ENCODE data around the gene CLPTM1L. TPM values are rescaled to one million over a fixed set of nuclear protein-coding genes. Genes with fewer than 3 reads are reported as not detected.
"Not testable (repeated sequence)": the region's sequence is repeated elsewhere in the genome, so short reads cannot be mapped to it uniquely, and the experiment has no call there.

CLPTM1L gene
- polyA plus RNA-seq, 6 donors from 2014 or later = 24.5 to 65.2 (median 41.4) TPM

DNA sequence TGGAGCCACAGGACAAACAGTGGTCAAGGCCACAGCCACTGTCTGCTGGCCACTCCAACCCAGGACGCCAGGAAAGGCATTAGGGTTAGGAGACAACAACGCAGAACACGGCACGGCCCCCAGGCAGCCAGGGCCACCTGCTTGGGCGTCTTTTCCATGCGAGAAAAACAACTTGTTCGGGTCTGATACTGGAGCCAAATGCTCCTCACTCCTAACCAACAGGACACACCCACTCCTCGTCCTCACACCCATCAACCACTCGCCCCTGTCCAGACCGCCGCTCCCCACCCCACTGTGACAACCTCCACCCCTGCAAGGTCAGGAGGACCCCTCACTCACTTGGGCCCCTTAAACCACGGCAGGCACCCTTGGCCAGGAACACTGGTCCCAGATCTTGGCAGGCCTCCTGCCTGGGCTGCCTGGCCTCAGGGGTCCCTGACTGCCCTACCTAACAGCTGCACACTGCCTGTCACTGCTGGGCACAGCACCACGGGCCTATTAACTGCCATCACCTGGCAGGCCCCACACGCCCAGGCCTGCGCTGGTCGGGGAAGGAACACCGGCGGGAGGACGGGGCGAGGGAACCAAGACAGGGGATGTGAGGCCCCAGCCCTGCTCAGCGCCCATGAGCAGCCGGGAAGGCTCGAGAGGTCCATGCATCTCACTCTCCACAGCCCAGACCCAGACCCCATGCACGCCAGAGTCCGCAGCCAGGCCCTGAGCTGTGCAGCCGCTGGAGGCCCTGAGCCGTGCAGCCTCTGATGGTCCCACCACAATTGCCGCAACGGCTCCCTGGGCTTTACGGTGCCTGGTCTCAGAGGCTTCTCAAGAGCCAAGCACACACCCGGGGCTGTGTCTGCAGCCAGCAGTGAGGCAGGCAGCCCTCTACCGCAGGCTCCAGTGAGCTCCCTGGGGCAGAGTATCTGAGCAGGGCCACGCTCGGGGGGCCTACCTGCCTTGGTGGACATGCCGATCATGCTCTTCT, 13.8 kb downstream of the CLPTM1L start:
- Mint-ChIP-seq H3K27ac (no peak overlapping the region), H3K4me1 (peaks cover under 1 to 20% (median 14%) of the 10 kb centered on the region in 3 donors), H3K36me3 (peaks cover 12 to 19% of the 10 kb centered on the region in 2 donors), H3K4me3 (no peak overlapping the region), H3K9me3 (no peaks in the 10 kb centered on the region), H3K27me3 (no peaks in the 10 kb centered on the region)
- DNase-seq = no peak
- no peak for ATAC-seq (ENCODE audit: low read depth in 2 of 2)

DNA sequence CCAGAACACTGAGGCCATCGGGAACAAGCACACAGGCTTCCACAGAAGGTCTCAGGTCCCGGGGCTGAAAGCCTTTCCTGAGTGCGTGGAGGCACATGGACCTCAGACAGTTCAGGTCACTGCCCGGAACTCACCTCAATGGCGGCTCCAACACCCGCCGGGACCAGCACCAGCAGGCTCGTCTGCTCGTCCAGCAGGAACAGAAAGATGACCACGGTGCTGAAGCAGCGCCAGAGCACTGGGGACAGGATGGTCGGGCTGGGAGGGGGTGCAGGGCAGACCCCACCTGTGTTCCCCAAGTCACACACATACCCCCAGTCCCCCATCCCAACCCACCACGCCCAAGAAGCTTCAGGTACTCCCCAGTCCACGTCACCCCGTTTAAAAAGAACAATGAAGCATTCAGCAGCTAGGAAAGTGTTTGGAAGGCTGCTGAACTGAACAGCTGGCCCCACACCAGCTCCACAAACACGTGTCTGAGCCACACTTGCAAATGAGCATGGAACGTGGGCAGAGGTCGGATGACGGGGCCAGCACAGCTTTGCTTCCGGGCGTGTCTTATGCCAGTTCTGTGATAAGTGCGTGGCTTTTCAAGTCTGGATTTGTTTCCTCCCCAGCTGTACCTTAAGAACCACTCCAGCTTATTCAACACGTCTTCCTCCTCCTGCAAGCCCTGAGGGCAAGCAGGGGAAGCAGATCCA, 14.6 kb downstream of the CLPTM1L start:
- H3K9me3 Mint-ChIP-seq = no peaks in the 10 kb centered on the region
- no peak overlapping the region for H3K27ac Mint-ChIP-seq
- H3K4me3 Mint-ChIP-seq = no peak overlapping the region
- ATAC-seq (ENCODE audit: low read depth in 2 of 2) = no peak
- DNase-seq = no peak
- H3K4me1 Mint-ChIP-seq = peaks cover 0 to 17% (median 10%) of the 10 kb centered on the region in 3 donors
- H3K27me3 Mint-ChIP-seq = no peaks in the 10 kb centered on the region
- peaks cover 12 to 19% of the 10 kb centered on the region in 2 donors for H3K36me3 Mint-ChIP-seq

DNA sequence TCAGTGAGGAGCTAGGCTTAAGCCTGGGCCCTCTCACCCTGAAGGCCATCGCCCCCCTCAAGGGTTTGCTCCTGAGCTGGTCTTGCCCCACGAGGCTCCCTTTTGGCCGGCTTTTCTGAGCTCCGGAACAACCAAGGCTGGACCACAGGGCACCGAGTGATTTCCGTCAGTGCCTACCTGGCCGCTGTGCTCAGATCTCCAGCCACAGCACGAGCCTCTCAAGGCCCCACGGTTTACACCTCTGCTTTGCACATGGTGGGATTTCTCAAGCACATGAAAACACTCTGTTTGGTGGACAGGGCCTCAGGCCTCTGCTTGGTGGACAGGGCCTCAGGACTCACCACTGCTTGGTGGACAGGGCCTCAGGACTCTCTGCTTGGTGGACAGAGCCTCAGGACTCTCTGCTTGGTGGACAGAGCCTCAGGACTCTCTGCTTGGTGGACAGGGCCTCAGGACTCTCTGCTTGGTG, 15.8 kb downstream of the CLPTM1L start:
- Mint-ChIP-seq H3K9me3 (no peaks in the 10 kb centered on the region), H3K36me3 (peaks cover 12 to 19% of the 10 kb centered on the region in 2 donors), H3K4me3 (no peak overlapping the region), H3K27ac (no peak overlapping the region), H3K4me1 (peaks cover 0 to 17% (median 10%) of the 10 kb centered on the region in 3 donors), H3K27me3 (no peaks in the 10 kb centered on the region)
- no peak for DNase-seq
- ATAC-seq (ENCODE audit: low read depth in 2 of 2) = no peak

DNA sequence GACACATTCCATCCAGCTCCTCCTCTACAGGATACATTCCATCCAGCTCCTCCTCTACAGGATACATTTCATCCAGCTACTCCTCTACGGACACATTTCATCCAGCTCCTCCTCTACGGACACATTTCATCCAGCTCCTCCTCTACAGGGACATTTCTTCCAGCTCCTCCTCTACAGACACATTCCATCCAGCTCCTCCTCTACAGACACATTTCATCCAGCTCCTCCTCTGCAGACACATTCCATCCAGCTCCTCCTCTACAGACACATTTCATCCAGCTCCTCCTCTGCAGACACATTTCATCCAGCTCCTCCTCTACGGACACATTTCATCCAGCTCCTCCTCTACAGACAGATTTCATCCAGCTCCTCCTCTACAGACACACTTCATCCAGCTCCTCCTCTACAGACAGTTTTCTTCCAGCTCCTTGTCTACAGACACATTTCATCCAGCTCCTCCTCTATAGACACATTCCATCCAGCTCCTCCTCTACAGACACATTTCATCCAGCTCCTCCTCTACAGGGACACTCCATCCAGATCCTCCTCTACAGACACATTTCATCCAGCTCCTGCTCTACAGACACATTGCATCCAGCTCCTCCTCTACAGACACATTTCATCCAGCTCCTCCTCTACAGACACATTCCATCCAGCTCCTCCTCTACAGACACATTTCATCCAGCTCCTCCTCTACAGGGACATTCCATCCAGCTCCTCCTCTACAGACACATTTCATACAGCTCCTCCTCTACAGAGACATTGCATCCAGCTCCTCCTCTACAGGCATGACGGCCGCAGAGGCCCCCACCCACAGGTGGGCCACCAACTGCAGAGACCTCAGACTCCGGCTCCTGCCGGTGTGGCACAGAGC, 16.4 kb downstream of the CLPTM1L start:
- peak overlapping the region in 2 of 6 donors; percentile 75 to 90 for H3K27ac Mint-ChIP-seq
- peaks cover 0 to 16% (median 10%) of the 10 kb centered on the region in 3 donors for H3K4me1 Mint-ChIP-seq
- DNase-seq; H3K9me3 Mint-ChIP-seq; ATAC-seq (ENCODE audit: low read depth in 2 of 2); H3K27me3 Mint-ChIP-seq: not testable (repeated sequence)
- peak overlapping the region in 1 of 8 donors; percentile 4 for H3K4me3 Mint-ChIP-seq
- peaks cover 12 to 19% of the 10 kb centered on the region in 2 donors for H3K36me3 Mint-ChIP-seq

DNA sequence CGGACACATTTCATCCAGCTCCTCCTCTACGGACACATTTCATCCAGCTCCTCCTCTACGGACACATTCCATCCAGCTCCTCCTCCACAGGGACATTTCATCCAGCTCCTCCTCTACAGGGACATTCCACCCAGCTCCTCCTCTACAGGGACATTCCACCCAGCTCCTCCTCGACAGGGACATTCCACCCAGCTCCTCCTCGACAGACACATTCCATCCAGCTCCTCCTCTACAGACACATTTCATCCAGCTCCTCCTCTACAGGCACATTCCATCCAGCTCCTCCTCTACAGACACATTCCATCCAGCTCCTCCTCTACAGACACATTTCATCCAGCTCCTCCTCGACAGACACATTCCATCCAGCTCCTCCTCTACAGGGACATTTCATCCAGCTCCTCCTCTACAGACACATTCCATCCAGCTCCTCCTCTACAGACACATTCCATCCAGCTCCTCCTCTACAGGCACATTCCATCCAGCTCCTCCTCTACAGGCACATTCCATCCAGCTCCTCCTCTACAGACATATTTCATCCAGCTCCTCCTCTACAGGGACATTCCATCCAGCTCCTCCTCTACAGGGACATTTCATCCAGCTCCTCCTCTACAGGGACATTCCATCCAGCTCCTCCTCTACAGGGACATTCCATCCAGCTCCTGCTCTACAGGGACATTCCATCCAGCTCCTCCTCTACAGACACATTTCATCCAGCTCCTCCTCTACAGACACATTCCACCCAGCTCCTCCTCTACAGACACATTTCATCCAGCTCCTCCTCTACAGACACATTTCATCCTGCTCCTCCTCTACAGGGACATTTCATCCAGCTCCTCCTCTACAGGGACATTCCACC, 17.8 kb downstream of the CLPTM1L start:
- Mint-ChIP-seq H3K4me1 (peaks cover 0 to 11% (median 10%) of the 10 kb centered on the region in 3 donors), H3K36me3 (peaks cover 5 to 11% of the 10 kb centered on the region in 2 donors), H3K27ac (peak overlapping the region in 3 of 6 donors; percentile 23 to 64 (median 47))
- H3K27me3 Mint-ChIP-seq; H3K4me3 Mint-ChIP-seq; ATAC-seq (ENCODE audit: low read depth in 2 of 2); H3K9me3 Mint-ChIP-seq; DNase-seq: not testable (repeated sequence)

DNA sequence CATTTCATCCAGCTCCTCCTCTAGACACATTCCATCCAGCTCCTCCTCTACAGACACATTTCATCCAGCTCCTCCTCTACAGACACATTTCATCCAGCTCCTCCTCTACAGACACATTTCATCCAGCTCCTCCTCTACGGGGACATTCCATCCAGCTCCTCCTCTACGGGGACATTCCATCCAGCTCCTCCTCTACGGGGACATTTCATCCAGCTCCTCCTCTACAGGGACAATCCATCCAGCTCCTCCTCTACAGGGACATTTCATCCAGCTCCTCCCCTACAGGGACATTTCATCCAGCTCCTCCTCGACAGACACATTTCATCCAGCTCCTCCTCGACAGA, 18.4 kb downstream of the CLPTM1L start:
- H3K9me3 Mint-ChIP-seq; H3K27me3 Mint-ChIP-seq; DNase-seq; H3K4me3 Mint-ChIP-seq; ATAC-seq (ENCODE audit: low read depth in 2 of 2): not testable (repeated sequence)
- Mint-ChIP-seq H3K4me1 (peaks cover 0 to 14% (median 10%) of the 10 kb centered on the region in 3 donors), H3K27ac (peak overlapping the region in 2 of 6 donors; percentile 47 to 69), H3K36me3 (peaks cover 0 to 11% of the 10 kb centered on the region in 2 donors)

DNA sequence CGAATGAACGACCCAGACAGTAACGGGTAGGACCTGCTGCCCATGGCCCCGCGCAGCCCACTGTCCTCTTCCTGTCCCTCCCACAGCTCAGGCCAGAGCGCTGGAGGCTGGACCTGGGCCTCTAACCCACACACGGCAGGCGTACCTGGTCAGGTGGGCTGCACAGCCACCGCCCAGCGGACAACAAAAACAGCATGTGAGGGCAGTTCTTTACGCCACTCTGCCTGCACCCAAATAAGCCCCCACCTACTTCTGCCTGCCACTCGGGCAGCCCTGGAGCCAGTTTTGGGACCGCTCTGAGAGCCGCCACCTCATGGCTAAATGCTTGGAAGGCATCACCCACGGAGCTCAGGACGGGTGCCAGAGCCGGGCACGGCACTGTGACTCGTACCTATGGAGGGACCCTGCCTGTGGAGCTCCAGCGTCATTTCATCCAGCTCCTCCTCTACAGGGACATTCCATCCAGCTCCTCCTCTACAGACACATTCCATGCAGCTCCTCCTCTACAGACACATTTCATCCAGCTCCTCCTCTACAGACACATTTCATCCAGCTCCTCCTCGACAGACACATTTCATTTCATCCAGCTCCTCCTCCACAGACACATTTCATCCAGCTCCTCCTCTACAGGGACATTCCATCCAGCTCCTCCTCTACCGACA, 18.9 kb downstream of the CLPTM1L start:
- ATAC-seq (ENCODE audit: low read depth in 2 of 2) (no peak), DNase-seq (no peak)
- peak overlapping the region in 2 of 6 donors; percentile 65 to 69 for H3K27ac Mint-ChIP-seq
- no peak overlapping the region for H3K4me3 Mint-ChIP-seq
- no peaks in the 10 kb centered on the region for H3K27me3 Mint-ChIP-seq
- H3K9me3 Mint-ChIP-seq = no peaks in the 10 kb centered on the region
- peaks cover 0 to 11% of the 10 kb centered on the region in 2 donors for H3K36me3 Mint-ChIP-seq
- H3K4me1 Mint-ChIP-seq = peaks cover 0 to 15% (median 10%) of the 10 kb centered on the region in 3 donors

DNA sequence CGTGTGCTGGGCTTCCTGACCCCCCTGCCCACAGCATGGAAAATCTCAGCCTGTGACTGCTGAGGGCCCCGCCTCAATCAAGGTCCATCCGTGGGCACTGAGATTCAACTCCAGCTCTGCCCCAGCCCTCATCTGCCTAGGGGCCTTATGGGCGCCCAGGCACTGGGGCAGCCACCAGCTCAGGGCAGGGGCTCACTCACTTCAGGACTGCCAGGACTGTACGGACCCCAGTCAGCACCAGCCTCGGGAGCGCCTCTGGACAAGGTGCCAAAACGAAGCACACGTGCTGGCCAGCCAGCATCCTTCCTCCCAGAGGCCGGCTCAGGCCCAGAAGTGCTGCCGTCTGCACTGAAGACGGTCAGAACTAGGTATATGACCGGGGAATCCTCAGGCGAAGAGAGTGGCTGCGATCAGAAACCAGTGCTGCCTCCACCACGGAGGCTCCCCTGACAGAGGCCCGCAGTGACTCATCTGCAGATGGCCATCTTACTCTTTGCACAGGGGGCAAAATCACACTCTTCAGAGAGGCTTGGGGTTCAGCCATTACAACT, 19.6 kb downstream of the CLPTM1L start:
- no peak for ATAC-seq (ENCODE audit: low read depth in 2 of 2)
- Mint-ChIP-seq H3K27me3 (no peaks in the 10 kb centered on the region), H3K9me3 (no peaks in the 10 kb centered on the region), H3K4me3 (no peak overlapping the region), H3K27ac (peak overlapping the region in 1 of 6 donors; percentile 14), H3K36me3 (peaks cover 2 to 11% of the 10 kb centered on the region in 2 donors), H3K4me1 (peaks cover 0 to 15% (median 10%) of the 10 kb centered on the region in 3 donors)
- no peak for DNase-seq

DNA sequence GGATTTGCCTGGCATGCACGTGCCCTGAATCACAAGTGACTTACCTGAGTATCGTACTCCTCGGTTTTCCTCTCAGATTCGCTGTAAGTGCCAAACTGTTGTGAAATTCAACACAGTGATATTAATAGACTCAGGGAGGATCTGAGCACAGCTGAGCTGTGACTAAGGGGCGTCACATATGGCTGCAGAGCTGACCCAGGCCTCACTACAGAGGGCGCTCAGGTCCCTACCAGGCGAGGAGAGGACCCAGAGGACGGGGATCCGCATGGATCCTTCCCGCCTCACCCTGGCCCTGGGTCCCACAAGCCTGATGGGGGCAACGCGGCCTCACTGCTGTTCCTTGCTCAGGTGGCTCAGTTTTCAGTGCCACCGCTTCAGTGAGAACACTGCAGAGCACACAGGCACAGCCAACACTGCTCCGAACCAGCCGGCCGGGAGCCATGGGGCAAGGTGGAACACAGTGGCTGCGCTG, 20.1 kb downstream of the CLPTM1L start:
- Mint-ChIP-seq H3K36me3 (peaks cover 5 to 11% of the 10 kb centered on the region in 2 donors), H3K4me1 (peaks cover 0 to 15% (median 10%) of the 10 kb centered on the region in 3 donors), H3K27ac (no peak overlapping the region), H3K9me3 (no peaks in the 10 kb centered on the region), H3K4me3 (no peak overlapping the region), H3K27me3 (no peaks in the 10 kb centered on the region)
- ATAC-seq (ENCODE audit: low read depth in 2 of 2) (no peak), DNase-seq (no peak)

DNA sequence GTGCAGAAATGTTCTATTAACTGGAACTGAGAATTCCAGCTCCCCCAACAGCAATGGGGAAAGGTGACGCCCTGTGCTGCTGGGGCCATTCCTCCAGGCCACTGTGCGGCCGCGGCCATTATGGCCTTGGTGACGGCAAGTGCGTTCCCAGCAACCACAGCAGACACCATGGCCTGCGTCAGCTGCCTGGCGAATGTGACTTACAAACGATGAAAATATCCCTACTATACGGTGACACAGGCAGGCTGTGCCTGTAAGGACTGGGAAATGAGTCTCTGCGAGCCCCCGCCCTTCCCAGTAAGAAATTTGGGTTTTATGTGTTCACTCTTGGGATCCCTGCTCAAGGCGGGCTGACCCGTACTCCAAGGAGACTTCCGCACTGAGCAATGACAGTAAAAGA, 20.6 kb downstream of the CLPTM1L start:
- H3K9me3 Mint-ChIP-seq = no peaks in the 10 kb centered on the region
- H3K27ac Mint-ChIP-seq = no peak overlapping the region
- peaks cover 0 to 15% (median 10%) of the 10 kb centered on the region in 3 donors for H3K4me1 Mint-ChIP-seq
- H3K4me3 Mint-ChIP-seq = no peak overlapping the region
- no peaks in the 10 kb centered on the region for H3K27me3 Mint-ChIP-seq
- H3K36me3 Mint-ChIP-seq = peaks cover 5 to 11% of the 10 kb centered on the region in 2 donors
- DNase-seq = no peak
- no peak for ATAC-seq (ENCODE audit: low read depth in 2 of 2)

DNA sequence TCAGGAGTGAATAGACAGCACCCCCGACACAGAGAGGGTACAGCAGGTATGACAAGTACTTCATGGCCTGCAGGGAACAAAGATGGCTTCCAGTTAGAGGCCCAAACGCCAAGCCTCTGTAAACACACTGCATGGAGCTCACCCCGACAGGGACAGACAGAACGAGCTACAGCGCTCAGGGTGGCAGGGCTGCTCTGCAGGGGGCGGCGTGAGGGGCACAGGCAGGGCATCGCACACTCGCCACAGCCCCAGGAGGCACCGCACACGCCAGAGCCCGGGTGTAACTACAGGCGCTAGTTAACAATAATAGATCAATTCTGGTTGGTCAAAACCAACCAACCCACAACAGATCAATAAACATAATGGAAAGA, 21.1 kb downstream of the CLPTM1L start:
- H3K9me3 Mint-ChIP-seq = no peaks in the 10 kb centered on the region
- peak overlapping the region in 1 of 6 donors; percentile 33 for H3K27ac Mint-ChIP-seq
- H3K4me3 Mint-ChIP-seq = no peak overlapping the region
- no peaks in the 10 kb centered on the region for H3K27me3 Mint-ChIP-seq
- peaks cover 0 to 15% (median 7%) of the 10 kb centered on the region in 3 donors for H3K4me1 Mint-ChIP-seq
- ATAC-seq (ENCODE audit: low read depth in 2 of 2) (no peak), DNase-seq (no peak)
- peaks cover 5 to 11% of the 10 kb centered on the region in 2 donors for H3K36me3 Mint-ChIP-seq

Data from naive B cell (primary cell).